Measurements from ENCODE around the gene CLEC16A. TPM values are rescaled to one million over a fixed set of nuclear protein-coding genes. Genes with fewer than 3 reads are reported as not detected.

The CLEC16A gene
- total and polyA plus RNA-seq, 2 donors (not counting 1 experiment from before 2014, with no cell fraction given) = 21.9 to 79.5 TPM

GRCh38 chr16:11064851-11065250 is 120.5 kb downstream of the CLEC16A start:
- TF ChIP-seq EZH2 (IDR thresholded peaks at IDR 0.05; ENCODE audit: borderline replicate concordance, insufficient read depth, low read depth, low read length, poor library complexity, severe bottlenecking) = no peak
- TF ChIP-seq CTCF (IDR thresholded peaks at IDR 0.05) = no peak
- Histone ChIP-seq H2AFZ (ENCODE audit: insufficient read depth, low read depth, low read length, poor library complexity, severe bottlenecking) (no peak overlapping the region), H3K27me3 (replicated peaks in 1 of 4; ENCODE audit: control extremely low read depth in 1 of 4, control insufficient read depth in 3 of 4, insufficient read depth in 4 of 4, low read length in 3 of 4) (no peaks in the 10 kb centered on the region), H3K4me1 (ENCODE audit: control insufficient read depth in 2 of 2, insufficient read depth in 2 of 2, low read length in 2 of 2) (no peaks in the 10 kb centered on the region), H3K79me2 (ENCODE audit: control insufficient read depth, insufficient read depth, low read length) (no peaks in the 10 kb centered on the region), H3K27ac (ENCODE audit: low read length in 2 of 2) (no peak overlapping the region), H4K20me1 (ENCODE audit: control insufficient read depth, insufficient read depth, low read length, poor library complexity, severe bottlenecking) (no peaks in the 10 kb centered on the region), H3K9ac (ENCODE audit: low read length) (no peak overlapping the region), H3K9me3 (ENCODE audit: control extremely low read depth in 1 of 3, control insufficient read depth in 2 of 3, insufficient read depth in 1 of 3, low read length in 2 of 3) (no peaks in the 10 kb centered on the region), H3K4me3 (ENCODE audit: control extremely low read depth in 1 of 5, extremely low read depth in 1 of 5, insufficient read depth in 1 of 5, low read depth in 2 of 5, low read length in 4 of 5) (no peak overlapping the region), H3K4me2 (replicated peaks; ENCODE audit: low read depth, low read length, poor library complexity, severe bottlenecking) (no peak overlapping the region), H3K36me3 (replicated peaks in 1 of 2; ENCODE audit: control extremely low read depth in 1 of 2, control insufficient read depth in 1 of 2, extremely low read depth in 1 of 2, insufficient read depth in 2 of 2, low read length in 1 of 2) (peaks cover 5 to 59% of the 10 kb centered on the region in 2 experiments)
- CTCF ChIA-PET = no interaction called here
- intact Hi-C loops (cut with micrococcal nuclease) = no loop called here
- H3K27me3 Mint-ChIP-seq = no peaks in the 10 kb centered on the region
- H3K27ac Mint-ChIP-seq = no peak overlapping the region
- no peaks in the 10 kb centered on the region for H3K9me3 Mint-ChIP-seq (ENCODE audit: insufficient read depth)
- H3K4me3 Mint-ChIP-seq = no peak overlapping the region
- 67% methylated on average over 3 of the region's 3 CpGs for WGBS (ENCODE audit: insufficient coverage)
- DNase-seq (no peak), ATAC-seq (ENCODE audit: low read depth) (no peak)
- POLR2A ChIA-PET = interaction anchor here (0.8 kb wide), 1 partner anchor 24 kb away, joined by 4 read pairs; no protein-coding TSS in a partner anchor
- H3K4me1 Mint-ChIP-seq = no peaks in the 10 kb centered on the region

- ChIA-PET POLR2A (no interaction called here), CTCF (interaction anchor here (0.5 to 1.3 kb wide), 3 partner anchors 10 to 103 kb away, joined by 3 read pairs; no protein-coding TSS in a partner anchor)
- intact Hi-C loops (cut with micrococcal nuclease) = no loop called here
- Mint-ChIP-seq H3K4me3 (no peak overlapping the region), H3K4me1 (no peaks in the 10 kb centered on the region), H3K27me3 (no peaks in the 10 kb centered on the region), H3K9me3 (ENCODE audit: insufficient read depth) (no peaks in the 10 kb centered on the region), H3K27ac (no peak overlapping the region)
- ATAC-seq (ENCODE audit: low read depth) (no peak), DNase-seq (no peak)
- Histone ChIP-seq H3K9me3 (ENCODE audit: control extremely low read depth in 1 of 3, control insufficient read depth in 2 of 3, insufficient read depth in 1 of 3, low read length in 2 of 3) (no peaks in the 10 kb centered on the region), H3K4me1 (ENCODE audit: control insufficient read depth in 2 of 2, insufficient read depth in 2 of 2, low read length in 2 of 2) (no peaks in the 10 kb centered on the region), H2AFZ (ENCODE audit: insufficient read depth, low read depth, low read length, poor library complexity, severe bottlenecking) (no peak overlapping the region), H4K20me1 (ENCODE audit: control insufficient read depth, insufficient read depth, low read length, poor library complexity, severe bottlenecking) (no peaks in the 10 kb centered on the region), H3K36me3 (replicated peaks in 1 of 2; ENCODE audit: control extremely low read depth in 1 of 2, control insufficient read depth in 1 of 2, extremely low read depth in 1 of 2, insufficient read depth in 2 of 2, low read length in 1 of 2) (peaks cover 4 to 52% of the 10 kb centered on the region in 2 experiments), H3K9ac (ENCODE audit: low read length) (no peak overlapping the region), H3K27ac (ENCODE audit: low read length in 2 of 2) (no peak overlapping the region), H3K27me3 (replicated peaks in 1 of 4; ENCODE audit: control extremely low read depth in 1 of 4, control insufficient read depth in 3 of 4, insufficient read depth in 4 of 4, low read length in 3 of 4) (no peaks in the 10 kb centered on the region), H3K4me3 (ENCODE audit: control extremely low read depth in 1 of 5, extremely low read depth in 1 of 5, insufficient read depth in 1 of 5, low read depth in 2 of 5, low read length in 4 of 5) (no peak overlapping the region), H3K4me2 (replicated peaks; ENCODE audit: low read depth, low read length, poor library complexity, severe bottlenecking) (no peak overlapping the region), H3K79me2 (ENCODE audit: control insufficient read depth, insufficient read depth, low read length) (no peaks in the 10 kb centered on the region)
- no peak for TF ChIP-seq EZH2 (IDR thresholded peaks at IDR 0.05; ENCODE audit: borderline replicate concordance, insufficient read depth, low read depth, low read length, poor library complexity, severe bottlenecking)
- 89% methylated on average over 14 of the region's 14 CpGs for WGBS (ENCODE audit: insufficient coverage)
Observed at GRCh38 chr16:11066261-11066870, 122.0 kb downstream of the CLEC16A start.
